OCI-LY3 (cell line): ENCODE measurements around the gene TNFRSF17.

Experiments used
- EZH2phosphoT487 ChIP-seq: fragments of 200-600 bp; shearing (Covaris generic); IDR thresholded peaks from 2 replicates; pipeline ENCODE4 v1.6.1; 2018; ENCODE audit warnings: antibody characterized with exemption, mixed run types, low read depth
- TF ChIP-seq, protein P1 (sequence below): fragments of 200-600, 300-600 bp; sonication (generic); IDR thresholded peaks from 2 replicates; pipeline ENCODE4 v1.5.1; 2014; ENCODE audit warnings: antibody characterized with exemption, low read length, low read depth

DNA sequence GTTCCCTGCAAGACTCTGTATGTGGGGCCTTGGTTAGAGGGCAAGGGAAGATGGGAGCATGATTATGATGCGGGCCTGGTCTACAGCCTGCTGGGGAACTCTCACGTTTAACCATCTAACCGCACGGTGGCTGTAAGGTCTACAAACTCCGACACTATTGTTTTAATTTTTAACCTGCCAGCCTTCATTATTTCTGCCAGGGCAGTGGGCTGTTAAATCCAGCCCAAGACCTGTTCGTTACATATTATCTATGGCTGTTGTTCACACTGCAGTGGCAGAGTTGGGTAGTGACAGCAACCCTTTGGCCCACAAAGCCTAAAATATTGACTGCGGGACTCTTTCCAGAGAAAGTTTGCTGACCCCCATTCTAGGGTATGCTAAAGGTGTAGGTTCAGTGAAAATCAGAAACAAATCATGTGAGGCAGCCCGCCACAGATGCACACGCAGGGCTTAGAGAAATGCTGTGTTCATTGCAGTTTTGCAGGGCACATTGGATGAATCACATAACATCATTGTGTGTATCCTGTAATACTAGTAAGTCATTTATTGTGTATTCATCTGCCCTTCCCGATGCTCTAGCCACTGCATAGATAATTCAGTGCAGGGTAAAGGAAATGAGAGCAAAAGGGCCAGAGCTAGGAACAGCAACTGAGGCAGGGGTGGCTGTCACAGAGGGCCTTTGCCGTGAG, 25.8 kb downstream of the TNFRSF17 start:
- TF ChIP-seq, protein P1, sequence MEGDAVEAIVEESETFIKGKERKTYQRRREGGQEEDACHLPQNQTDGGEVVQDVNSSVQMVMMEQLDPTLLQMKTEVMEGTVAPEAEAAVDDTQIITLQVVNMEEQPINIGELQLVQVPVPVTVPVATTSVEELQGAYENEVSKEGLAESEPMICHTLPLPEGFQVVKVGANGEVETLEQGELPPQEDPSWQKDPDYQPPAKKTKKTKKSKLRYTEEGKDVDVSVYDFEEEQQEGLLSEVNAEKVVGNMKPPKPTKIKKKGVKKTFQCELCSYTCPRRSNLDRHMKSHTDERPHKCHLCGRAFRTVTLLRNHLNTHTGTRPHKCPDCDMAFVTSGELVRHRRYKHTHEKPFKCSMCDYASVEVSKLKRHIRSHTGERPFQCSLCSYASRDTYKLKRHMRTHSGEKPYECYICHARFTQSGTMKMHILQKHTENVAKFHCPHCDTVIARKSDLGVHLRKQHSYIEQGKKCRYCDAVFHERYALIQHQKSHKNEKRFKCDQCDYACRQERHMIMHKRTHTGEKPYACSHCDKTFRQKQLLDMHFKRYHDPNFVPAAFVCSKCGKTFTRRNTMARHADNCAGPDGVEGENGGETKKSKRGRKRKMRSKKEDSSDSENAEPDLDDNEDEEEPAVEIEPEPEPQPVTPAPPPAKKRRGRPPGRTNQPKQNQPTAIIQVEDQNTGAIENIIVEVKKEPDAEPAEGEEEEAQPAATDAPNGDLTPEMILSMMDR: no peak
- no peak for TF ChIP-seq EZH2phosphoT487
